H9 (cell line): ENCODE results near the gene EN1. TPM values are rescaled to one million over a fixed set of nuclear protein-coding genes. Genes with fewer than 3 reads are reported as not detected.

Source experiments
- DNase-seq: peaks from one replicate; pipeline ENCODE4 v3.0.0-alpha.2; 2017
- H2AFZ ChIP-seq: one replicate; pipeline ENCODE4 v1.6.1; 2013; ENCODE audit warnings: mild to moderate bottlenecking, low read length, control low read depth, moderate library complexity
- H2AK5ac ChIP-seq: 2 replicates; pipeline ENCODE4 v1.6.1; 2013; ENCODE audit warnings: low read length, control low read depth, mixed read lengths; ENCODE audit not compliant: insufficient read length
- H2BK120ac ChIP-seq: one replicate; pipeline ENCODE4 v1.6.1; 2013; ENCODE audit warnings: low read depth, mild to moderate bottlenecking, low read length, control low read depth, inconsistent platforms; ENCODE audit not compliant: poor library complexity, severe bottlenecking
- H2BK12ac ChIP-seq: 2 replicates; pipeline ENCODE4 v1.6.1; 2013; ENCODE audit warnings: low read length, control low read depth, mixed read lengths, low read depth; ENCODE audit not compliant: insufficient read length
- H2BK15ac ChIP-seq: 2 replicates; pipeline ENCODE4 v1.6.1; 2013; ENCODE audit warnings: low read depth, low read length, control low read depth
- H2BK20ac ChIP-seq: one replicate; pipeline ENCODE4 v1.6.1; 2013; ENCODE audit warnings: low read depth, mild to moderate bottlenecking, low read length, control low read depth, inconsistent platforms; ENCODE audit not compliant: poor library complexity, severe bottlenecking
- H2BK5ac ChIP-seq: 2 replicates; pipeline ENCODE4 v1.6.1; 2013; ENCODE audit warnings: low read length, control low read depth, mixed read lengths; ENCODE audit not compliant: insufficient read length
- H3K14ac ChIP-seq: 2 replicates; pipeline ENCODE4 v1.6.1; 2013; ENCODE audit warnings: low read length, control low read depth; ENCODE audit not compliant: insufficient read depth
- H3K18ac ChIP-seq: 2 replicates; pipeline ENCODE4 v1.6.1; 2013; ENCODE audit warnings: low read depth, mild to moderate bottlenecking, mixed read lengths, low read length, control low read depth; ENCODE audit not compliant: insufficient read length
- H3K23ac ChIP-seq: 2 replicates; pipeline ENCODE4 v1.6.1; 2013; ENCODE audit warnings: low read length, control low read depth, mixed read lengths, low read depth; ENCODE audit not compliant: insufficient read length
- H3K23me2 ChIP-seq: 2 replicates; pipeline ENCODE4 v1.6.1; 2013; ENCODE audit warnings: low read depth, mild to moderate bottlenecking, mixed read lengths, low read length, control low read depth; ENCODE audit not compliant: insufficient read length, poor library complexity, severe bottlenecking
- H3K27ac ChIP-seq: 2 replicates; pipeline ENCODE4 v1.5.1; 2013; ENCODE audit warnings: low read length, control low read depth, mixed read lengths, low read depth; ENCODE audit not compliant: insufficient read length
- H3K27me3 ChIP-seq: 2 replicates; pipeline ENCODE4 v1.6.1; 2013; ENCODE audit warnings: low read length, control low read depth, inconsistent platforms; ENCODE audit not compliant: insufficient read depth
- H3K4ac ChIP-seq: 2 replicates; pipeline ENCODE4 v1.6.1; 2013; ENCODE audit warnings: low read depth, mild to moderate bottlenecking, control low read depth, inconsistent platforms, low read length, moderate library complexity
- H3K4me1 ChIP-seq: 2 replicates; pipeline ENCODE4 v1.6.1; 2013; ENCODE audit warnings: low read length, control low read depth, inconsistent platforms; ENCODE audit not compliant: insufficient read depth
- H3K4me2 ChIP-seq: 2 replicates; pipeline ENCODE4 v1.6.1; 2013; ENCODE audit warnings: low read length, control low read depth, mixed read lengths; ENCODE audit not compliant: insufficient read length, insufficient read depth
- H3K56ac ChIP-seq: 2 replicates; pipeline ENCODE4 v1.6.1; 2013; ENCODE audit warnings: low read depth, mild to moderate bottlenecking, mixed read lengths, low read length, control low read depth; ENCODE audit not compliant: insufficient read length
- H3K79me1 ChIP-seq: 2 replicates; pipeline ENCODE4 v1.6.1; 2013; ENCODE audit warnings: low read depth, mild to moderate bottlenecking, moderate library complexity, low read length, control low read depth, inconsistent platforms; ENCODE audit not compliant: insufficient read depth, poor library complexity, severe bottlenecking
- H3K79me2 ChIP-seq: 2 replicates; pipeline ENCODE4 v1.6.1; 2013; ENCODE audit warnings: low read length, control low read depth, inconsistent platforms; ENCODE audit not compliant: insufficient read depth
- H3K9ac ChIP-seq: 2 replicates; pipeline ENCODE4 v1.6.1; 2013; ENCODE audit warnings: low read length, control low read depth, mixed read lengths; ENCODE audit not compliant: insufficient read length; ENCODE audit errors: extremely low read depth
- H3K9me3 ChIP-seq: one replicate; pipeline ENCODE4 v1.6.1; 2013; ENCODE audit warnings: low read depth, low read length, inconsistent platforms; ENCODE audit not compliant: control insufficient read depth
- H3T11ph ChIP-seq: one replicate; pipeline ENCODE4 v1.6.1; 2013; ENCODE audit warnings: mild to moderate bottlenecking, low read length, control low read depth, inconsistent platforms
- H4K20me1 ChIP-seq: one replicate; pipeline ENCODE4 v1.6.1; 2013; ENCODE audit not compliant: control insufficient read depth, insufficient read length, insufficient read depth
- H4K5ac ChIP-seq: 2 replicates; pipeline ENCODE4 v1.6.1; 2013; ENCODE audit warnings: low read depth, mild to moderate bottlenecking, mixed read lengths, low read length, control low read depth; ENCODE audit not compliant: insufficient read length
- H4K8ac ChIP-seq: replicated peaks from 2 replicates; pipeline ENCODE4 v1.6.1; 2013; ENCODE audit warnings: low read length, control low read depth, mixed read lengths, low read depth; ENCODE audit not compliant: insufficient read length
- H4K91ac ChIP-seq: 2 replicates; pipeline ENCODE4 v1.6.1; 2013; ENCODE audit warnings: low read depth, mild to moderate bottlenecking, moderate library complexity, mixed read lengths, low read length, control low read depth; ENCODE audit not compliant: insufficient read length
- H3K27ac Mint-ChIP-seq, 3 experiments: 2 replicates in 2 of 3; 3 replicates in 1 of 3; pipeline ENCODE4 v1.8.0; 2020 to 2021; ENCODE audit warnings: mixed read lengths in 3 of 3, mild to moderate bottlenecking in 1 of 3, moderate library complexity in 1 of 3
- H3K27me3 Mint-ChIP-seq: 2 replicates; pipeline ENCODE4 v1.8.0; 2021; ENCODE audit warnings: low read depth, mild to moderate bottlenecking, moderate library complexity, mixed read lengths
- H3K36me3 Mint-ChIP-seq, 3 experiments: 2 replicates in 2 of 3; 3 replicates in 1 of 3; pipeline ENCODE4 v1.8.0; 2020 to 2021; ENCODE audit warnings: low read depth in 3 of 3, mixed read lengths in 3 of 3; ENCODE audit not compliant: insufficient read depth in 1 of 3
- H3K4me1 Mint-ChIP-seq, 2 experiments: 2 replicates each; pipeline ENCODE4 v1.8.0; 2020; ENCODE audit warnings: mixed read lengths in 2 of 2
- H3K4me3 Mint-ChIP-seq, 2 experiments: 2 replicates in 1 of 2; 3 replicates in 1 of 2; pipeline ENCODE4 v1.8.0; 2020 to 2021; ENCODE audit warnings: mild to moderate bottlenecking in 2 of 2, mixed read lengths in 2 of 2, moderate library complexity in 1 of 2
- H3K9me3 Mint-ChIP-seq, 2 experiments: 2 replicates in 1 of 2; 3 replicates in 1 of 2; pipeline ENCODE4 v1.8.0; 2020; ENCODE audit warnings: mild to moderate bottlenecking in 2 of 2, mixed read lengths in 2 of 2, moderate library complexity in 1 of 2
- WGBS: extraction: QIAGEN DNeasy Blood & Tissue Kit; methylation state at CpG from one replicate; pipeline ENCODE4 v1.1.7; 2013; ENCODE audit warnings: missing lambda C conversion rate, low lambda C conversion rate, mixed read lengths; ENCODE audit not compliant: insufficient read length; ENCODE audit errors: extremely low coverage; 5-methylcytosine and 5-hydroxymethylcytosine counted together
- total RNA-seq: library from RNA; stranded (reverse); gene quantifications from 2 replicates; pipeline ENCODE4 v1.2.1, GENCODE V29; 2021
- TF ChIP-seq, protein P1 (sequence below): fragments of 200-600 bp; sonication (generic); conservative IDR thresholded peaks from 3 replicates; pipeline ENCODE4 v1.8.0; 2021; ENCODE audit warnings: antibody characterized with exemption, mild to moderate bottlenecking

Gene EN1
- total RNA-seq, 1 experiment from 2014 or later = not detected

DNA sequence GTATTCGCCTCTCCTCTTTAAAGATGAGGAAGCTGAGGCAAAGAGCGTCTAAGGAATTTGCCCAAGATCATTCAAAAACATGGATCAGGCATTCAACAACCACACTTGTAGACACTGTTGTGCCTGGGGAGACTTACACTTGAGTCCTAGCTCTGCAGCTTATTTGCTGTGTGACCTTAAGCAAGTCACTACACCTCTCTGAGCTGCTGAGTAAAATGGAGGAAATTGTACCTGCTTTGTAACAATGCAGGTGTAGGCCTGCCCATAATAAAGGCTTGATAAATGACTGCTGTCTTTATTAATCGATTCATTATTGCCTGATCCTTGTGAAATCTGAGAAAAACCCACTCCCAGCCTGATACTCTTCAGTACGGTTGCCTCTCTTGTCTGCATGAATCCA is 30.8 kb downstream of the EN1 start:
- no peaks in the 10 kb centered on the region for H4K20me1 ChIP-seq
- H4K5ac ChIP-seq = no peak overlapping the region
- no peak overlapping the region for H3K23ac ChIP-seq
- Mint-ChIP-seq H3K9me3 (no peaks in the 10 kb centered on the region; a peak in 1 of 5 replicates), H3K36me3 (no peaks in the 10 kb centered on the region), H3K4me1 (peaks cover 35 to 47% of the 10 kb centered on the region in 2 experiments), H3K27ac (no peak overlapping the region), H3K4me3 (no peak overlapping the region), H3K27me3 (peaks cover 62% of the 10 kb centered on the region)
- H2AK5ac ChIP-seq = no peak overlapping the region
- no peak overlapping the region for H3K4ac ChIP-seq
- H2BK5ac ChIP-seq = no peak overlapping the region
- H3K56ac ChIP-seq = no peak overlapping the region
- WGBS = no CpG with 5 or more reads among the region's 4 CpGs
- no peaks in the 10 kb centered on the region for H3K79me1 ChIP-seq
- no peak overlapping the region for H4K8ac ChIP-seq
- no peak overlapping the region for H2BK12ac ChIP-seq
- no peaks in the 10 kb centered on the region for H3K9me3 ChIP-seq
- no peak overlapping the region for H3K27ac ChIP-seq
- no peaks in the 10 kb centered on the region for H3K79me2 ChIP-seq
- H3K23me2 ChIP-seq = no peaks in the 10 kb centered on the region
- H2AFZ ChIP-seq = no peak overlapping the region
- no peak overlapping the region for H2BK120ac ChIP-seq
- TF ChIP-seq, protein P1, sequence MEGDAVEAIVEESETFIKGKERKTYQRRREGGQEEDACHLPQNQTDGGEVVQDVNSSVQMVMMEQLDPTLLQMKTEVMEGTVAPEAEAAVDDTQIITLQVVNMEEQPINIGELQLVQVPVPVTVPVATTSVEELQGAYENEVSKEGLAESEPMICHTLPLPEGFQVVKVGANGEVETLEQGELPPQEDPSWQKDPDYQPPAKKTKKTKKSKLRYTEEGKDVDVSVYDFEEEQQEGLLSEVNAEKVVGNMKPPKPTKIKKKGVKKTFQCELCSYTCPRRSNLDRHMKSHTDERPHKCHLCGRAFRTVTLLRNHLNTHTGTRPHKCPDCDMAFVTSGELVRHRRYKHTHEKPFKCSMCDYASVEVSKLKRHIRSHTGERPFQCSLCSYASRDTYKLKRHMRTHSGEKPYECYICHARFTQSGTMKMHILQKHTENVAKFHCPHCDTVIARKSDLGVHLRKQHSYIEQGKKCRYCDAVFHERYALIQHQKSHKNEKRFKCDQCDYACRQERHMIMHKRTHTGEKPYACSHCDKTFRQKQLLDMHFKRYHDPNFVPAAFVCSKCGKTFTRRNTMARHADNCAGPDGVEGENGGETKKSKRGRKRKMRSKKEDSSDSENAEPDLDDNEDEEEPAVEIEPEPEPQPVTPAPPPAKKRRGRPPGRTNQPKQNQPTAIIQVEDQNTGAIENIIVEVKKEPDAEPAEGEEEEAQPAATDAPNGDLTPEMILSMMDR = no peak
- H4K91ac ChIP-seq = no peak overlapping the region
- no peak overlapping the region for H3K14ac ChIP-seq
- H3K4me2 ChIP-seq = no peak overlapping the region
- H2BK15ac ChIP-seq = no peak overlapping the region
- no peaks in the 10 kb centered on the region for H3K27me3 ChIP-seq
- no peak overlapping the region for H3T11ph ChIP-seq
- no peak overlapping the region for H2BK20ac ChIP-seq
- no peak overlapping the region for H3K9ac ChIP-seq
- H3K4me1 ChIP-seq = peaks cover 4% of the 10 kb centered on the region; the same call in 1 of the 2 replicates
- DNase-seq = no peak
- no peak overlapping the region for H3K18ac ChIP-seq
